GM23248 (cell line): ENCODE data around the gene FYB2.

Source experiments
- EZH2 ChIP-seq: fragments of 200-600 bp; sonication (generic); IDR thresholded peaks from 2 replicates; pipeline ENCODE4 v1.6.1; 2018; ENCODE audit warnings: antibody characterized with exemption, mild to moderate bottlenecking; ENCODE audit not compliant: insufficient read depth, poor library complexity, severe bottlenecking
- EZH2phosphoT487 ChIP-seq: fragments of 200-600 bp; sonication (generic); IDR thresholded peaks from 2 replicates; pipeline ENCODE4 v1.6.1; 2018; ENCODE audit warnings: antibody characterized with exemption, moderate library complexity, mild to moderate bottlenecking, low read depth; ENCODE audit not compliant: insufficient read depth

GRCh38 chr1:56831871-56832693 is 12.9 kb upstream of the FYB2 start:
- TF ChIP-seq EZH2phosphoT487 = 0 out of 2 replicates have a peak, but pooled peaks have one; percentile 53
- TF ChIP-seq EZH2 = no peak
